Gastroesophageal sphincter (tissue), 4 donors: ENCODE data around the gene HBS1L. TPM values are rescaled to one million over a fixed set of nuclear protein-coding genes. Genes with fewer than 3 reads are reported as not detected.

ENCODE experiments used
- ATAC-seq: fragments of 150-250 bp; one replicate; pipeline ENCODE4 v1.9.1; 2016; ENCODE audit warnings: mild to moderate bottlenecking, moderate library complexity
- H3K27ac ChIP-seq, 4 donors: fragments of 200-600 bp; sonication (generic) in 3 of 4; 1 replicate in 3 of 4; 2 replicates in 1 of 4; pipeline ENCODE4 v1.5.1; 2016 to 2019
- H3K27me3 ChIP-seq: fragments of 200-600 bp; sonication (generic); one replicate; pipeline ENCODE4 v1.5.1; 2019
- H3K36me3 ChIP-seq, 2 donors: fragments of 200-600 bp; sonication (generic); one replicate each; pipeline ENCODE4 v1.5.1; 2019; ENCODE audit warnings: control low read depth in 1 of 2
- H3K4me1 ChIP-seq, 3 donors: fragments of 200-600 bp; sonication (generic); 1 replicate in 2 of 3; 2 replicates in 1 of 3; pipeline ENCODE4 v1.5.1; 2016 to 2019; ENCODE audit warnings: control low read depth in 2 of 3
- H3K4me3 ChIP-seq, 2 donors: fragments of 200-600 bp; sonication (generic); one replicate each; pipeline ENCODE4 v1.5.1; 2019; ENCODE audit warnings: mild to moderate bottlenecking in 1 of 2, moderate library complexity in 1 of 2
- H3K9me3 ChIP-seq, 3 donors: fragments of 200-600 bp; sonication (generic); one replicate each; pipeline ENCODE4 v1.5.1; 2017 to 2019; ENCODE audit warnings: control low read depth in 2 of 3
- CTCF ChIP-seq, 4 experiments: fragments of 200-600 bp in 2 of 4; fragments of 450-650 bp in 2 of 4; sonication (generic) in 1 of 4; IDR thresholded peaks; one replicate each; pipeline ENCODE4 v1.5.1; 2017 to 2019; ENCODE audit warnings: antibody characterized with exemption in 4 of 4, mild to moderate bottlenecking in 2 of 4, moderate library complexity in 2 of 4
- EP300 ChIP-seq: sonication (generic); formaldehyde crosslinking; IDR thresholded peaks from one replicate; pipeline ENCODE4 v1.6.1; 2017; ENCODE audit warnings: antibody characterized with exemption, mild to moderate bottlenecking
- POLR2A ChIP-seq, 2 donors: fragments of 450-650 bp; IDR thresholded peaks; one replicate each; pipeline ENCODE4 v1.6.1; 2017; ENCODE audit warnings: antibody characterized with exemption in 2 of 2, mild to moderate bottlenecking in 2 of 2, moderate library complexity in 1 of 2
- POLR2AphosphoS5 ChIP-seq: sonication (generic); formaldehyde crosslinking; IDR thresholded peaks from one replicate; pipeline ENCODE4 v1.6.1; 2017; ENCODE audit warnings: antibody characterized with exemption
- WGBS, 2 donors: methylation state at CpG; one replicate each; pipeline ENCODE4 v1.1.5; 2018; ENCODE audit warnings: low coverage in 1 of 2; 5-methylcytosine and 5-hydroxymethylcytosine counted together
- total RNA-seq, 4 donors: library from RNA; depleted of rRNA; stranded (reverse); fragments of >200 nt; gene quantifications; one replicate each; pipeline ENCODE4 v1.1.0, GENCODE V29; 2016

Gene HBS1L
- total RNA-seq, 4 donors from 2014 or later, result 56.5 to 159 (median 67.6) TPM

GRCh38 chr6:135022050-135022697 is 32.4 kb downstream of the HBS1L start:
- H3K36me3 ChIP-seq, result no peaks in the 10 kb centered on the region
- no peaks in the 10 kb centered on the region for H3K27me3 ChIP-seq
- no peak for ATAC-seq
- no peak for TF ChIP-seq POLR2A (IDR thresholded peaks at IDR 0.05)
- TF ChIP-seq CTCF (IDR thresholded peaks at IDR 0.05), result no peak
- TF ChIP-seq EP300, result no peak
- no peak for TF ChIP-seq POLR2AphosphoS5
- no peak overlapping the region for H3K27ac ChIP-seq
- no peaks in the 10 kb centered on the region for H3K4me1 ChIP-seq
- no peak overlapping the region for H3K4me3 ChIP-seq
- 80 to 82% methylated on average over 2 of the region's 2 CpGs for WGBS, 2 donors
- no peaks in the 10 kb centered on the region for H3K9me3 ChIP-seq

GRCh38 chr6:135021310-135022049 is 33.1 kb downstream of the HBS1L start:
- ATAC-seq, result no peak
- Histone ChIP-seq H3K36me3 (no peaks in the 10 kb centered on the region), H3K9me3 (no peaks in the 10 kb centered on the region), H3K27ac (no peak overlapping the region), H3K4me3 (no peak overlapping the region), H3K4me1 (no peaks in the 10 kb centered on the region), H3K27me3 (no peaks in the 10 kb centered on the region)
- 79 to 88% methylated on average over 3 to 4 of the region's 4 CpGs for WGBS, 2 donors
- TF ChIP-seq EP300 (no peak), POLR2A (IDR thresholded peaks at IDR 0.05) (no peak), CTCF (IDR thresholded peaks at IDR 0.05) (no peak)

- Histone ChIP-seq H3K4me1 (no peaks in the 10 kb centered on the region), H3K9me3 (no peaks in the 10 kb centered on the region), H3K4me3 (no peak overlapping the region), H3K27me3 (no peaks in the 10 kb centered on the region), H3K27ac (no peak overlapping the region), H3K36me3 (no peaks in the 10 kb centered on the region)
- ATAC-seq, result no peak
- 88 to 100% methylated on average over 1 of the region's 1 CpG for WGBS, 2 donors
- TF ChIP-seq CTCF (IDR thresholded peaks at IDR 0.05), result no peak
- no peak for TF ChIP-seq POLR2AphosphoS5
- TF ChIP-seq POLR2A (IDR thresholded peaks at IDR 0.05), result no peak
- TF ChIP-seq EP300, result no peak
These were observed 35.7 kb downstream of the HBS1L start for GRCh38 chr6:135018941-135019340.

- Histone ChIP-seq H3K4me3 (no peak overlapping the region), H3K36me3 (no peaks in the 10 kb centered on the region), H3K27ac (no peak overlapping the region), H3K4me1 (no peaks in the 10 kb centered on the region), H3K27me3 (no peaks in the 10 kb centered on the region), H3K9me3 (no peaks in the 10 kb centered on the region)
- 93 to 95% methylated on average over 2 of the region's 2 CpGs for WGBS, 2 donors
- no peak for ATAC-seq
- TF ChIP-seq CTCF (IDR thresholded peaks at IDR 0.05), result no peak
- no peak for TF ChIP-seq EP300
- TF ChIP-seq POLR2A (IDR thresholded peaks at IDR 0.05), result no peak
These were observed 36.6 kb downstream of the HBS1L start for GRCh38 chr6:135018052-135018451.

GRCh38 chr6:135014353-135014832 is 40.2 kb downstream of the HBS1L start:
- no peaks in the 10 kb centered on the region for H3K27me3 ChIP-seq
- no peak overlapping the region for H3K27ac ChIP-seq
- no peak for ATAC-seq
- H3K9me3 ChIP-seq, result no peaks in the 10 kb centered on the region
- no peaks in the 10 kb centered on the region for H3K4me1 ChIP-seq
- no peaks in the 10 kb centered on the region for H3K36me3 ChIP-seq
- no peak overlapping the region for H3K4me3 ChIP-seq
- 90 to 94% methylated on average over 4 of the region's 4 CpGs for WGBS, 2 donors
- no peak for TF ChIP-seq POLR2AphosphoS5
